Testis (tissue), 3 donors: ENCODE results near the gene SLC16A14. TPM values are rescaled to one million over a fixed set of nuclear protein-coding genes. Genes with fewer than 3 reads are reported as not detected.

Experiments used
- DNase-seq: peaks from one replicate; pipeline ENCODE4 v3.0.0-alpha.2; 2019
- H3K27ac ChIP-seq, 2 donors: fragments of 200-600 bp; sonication (generic); one replicate each; pipeline ENCODE4 v1.5.1; 2019
- H3K27me3 ChIP-seq: fragments of 200-600 bp; sonication (generic); one replicate; pipeline ENCODE4 v1.5.1; 2019
- H3K36me3 ChIP-seq: fragments of 200-600 bp; sonication (generic); one replicate; pipeline ENCODE4 v1.5.1; 2017; ENCODE audit warnings: low read depth; ENCODE audit errors: missing control alignments
- H3K4me1 ChIP-seq: fragments of 200-600 bp; sonication (generic); one replicate; pipeline ENCODE4 v1.5.1; 2019
- H3K4me3 ChIP-seq, 2 donors: fragments of 200-600 bp; sonication (generic); one replicate each; pipeline ENCODE4 v1.5.1; 2017 to 2019
- H3K9me3 ChIP-seq: fragments of 200-600 bp; sonication (generic); one replicate; pipeline ENCODE4 v1.5.1; 2017
- POLR2A ChIP-seq: fragments of 450-650 bp; IDR thresholded peaks from one replicate; pipeline ENCODE4 v1.6.1; 2017; ENCODE audit warnings: antibody characterized with exemption, mild to moderate bottlenecking, moderate library complexity
- WGBS, 2 donors: methylation state at CpG; one replicate each; pipeline ENCODE4 v1.1.5; 2018; 5-methylcytosine and 5-hydroxymethylcytosine counted together
- intact Hi-C: fragments of 100-400 bp; cut with DNase I; formaldehyde crosslinking; loops from one replicate; pipeline ENCODE4 v1.15.1; 2023; ENCODE audit warnings: low total_unique reads
- polyA plus RNA-seq: library from polyadenylated mRNA; stranded (reverse); fragments of 350-450 nt; fragmentation: Illumina TruSeq; extraction: RNeasy Lipid Tissue Mini Kit (QIAGEN cat#74804); gene quantifications from one replicate; pipeline ENCODE4 v1.2.3, GENCODE V29; 2014; ENCODE audit warnings: low read depth, low replicate concordance; ENCODE audit not compliant: insufficient read depth
- total RNA-seq, 2 donors: library from RNA; depleted of rRNA; stranded (reverse); fragments of >200 nt; gene quantifications; one replicate each; pipeline ENCODE4 v1.2.3, GENCODE V29; 2016
- TF ChIP-seq, protein P1 (sequence below), 3 experiments: fragments of 450-650 bp in 2 of 3; fragments of 200-600 bp in 1 of 3; sonication (generic) in 1 of 3; IDR thresholded peaks; one replicate each; pipeline ENCODE4 v1.5.1; 2016 to 2019; ENCODE audit warnings: antibody characterized with exemption in 3 of 3, mild to moderate bottlenecking in 2 of 3, moderate library complexity in 1 of 3

The SLC16A14 gene
- total and polyA plus RNA-seq, 3 donors from 2014 or later, result 1.4 to 2.8 (median 2.0) TPM

DNA sequence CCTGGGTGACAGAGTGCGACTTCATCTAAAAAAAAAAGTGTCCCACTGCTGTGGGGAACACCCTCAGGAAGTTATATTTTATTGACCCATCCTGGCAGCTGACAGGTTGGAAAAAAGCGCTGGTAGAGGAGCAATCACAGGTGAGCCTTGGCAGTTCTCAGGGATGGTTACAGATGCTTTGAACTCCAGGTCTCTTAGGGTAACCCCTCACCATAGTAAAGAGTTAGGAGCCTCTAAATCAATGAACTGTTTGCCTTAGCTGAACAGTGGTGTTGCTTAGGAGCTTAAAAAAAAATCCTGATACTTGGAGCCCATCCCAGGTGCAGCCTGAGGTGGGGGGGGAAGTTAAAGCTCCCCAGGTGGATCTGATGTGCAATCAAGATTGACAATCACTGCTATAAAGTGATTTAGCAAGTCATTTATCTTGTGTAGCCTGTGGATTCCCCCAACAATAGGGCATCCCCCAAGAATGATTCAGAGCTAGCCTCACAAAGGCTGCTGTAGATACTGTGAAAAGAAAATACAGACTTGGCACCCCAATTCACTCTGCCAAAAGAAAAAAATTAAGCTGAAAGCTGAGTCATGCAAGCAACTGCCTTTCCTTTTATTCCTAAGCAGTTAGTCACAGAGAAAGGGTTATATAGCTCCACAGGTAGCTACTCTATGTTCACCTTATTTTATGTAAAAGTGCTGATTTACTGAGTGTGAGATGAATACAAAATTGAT lies 14.8 kb downstream of the SLC16A14 start:
- 94 to 98% methylated on average over 2 of the region's 2 CpGs for WGBS, 2 donors

DNA sequence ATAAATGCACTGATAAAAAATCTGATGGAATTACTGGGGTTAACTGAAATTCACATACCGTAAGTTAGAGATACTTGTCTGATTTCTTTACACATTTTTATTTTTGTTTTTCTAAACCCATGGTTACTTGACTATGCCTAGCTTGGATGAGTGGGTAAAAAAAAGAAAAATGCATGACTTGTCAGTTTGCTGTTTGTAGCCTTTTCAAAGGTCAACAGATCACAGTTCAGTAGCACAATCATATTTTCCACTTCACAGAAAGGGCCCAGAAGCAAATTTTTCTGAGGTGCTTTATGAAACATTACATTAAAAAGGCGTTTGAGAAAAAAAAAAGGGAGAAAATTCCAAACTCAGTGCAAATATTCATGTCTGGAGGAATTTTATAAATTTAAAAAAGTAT lies 16.4 kb downstream of the SLC16A14 start:
- Histone ChIP-seq H3K36me3 (no peaks in the 10 kb centered on the region), H3K4me1 (no peaks in the 10 kb centered on the region), H3K27ac (no peak overlapping the region), H3K27me3 (no peaks in the 10 kb centered on the region), H3K9me3 (no peaks in the 10 kb centered on the region), H3K4me3 (no peak overlapping the region)
- intact Hi-C loops, result no loop called here
- TF ChIP-seq, protein P1, sequence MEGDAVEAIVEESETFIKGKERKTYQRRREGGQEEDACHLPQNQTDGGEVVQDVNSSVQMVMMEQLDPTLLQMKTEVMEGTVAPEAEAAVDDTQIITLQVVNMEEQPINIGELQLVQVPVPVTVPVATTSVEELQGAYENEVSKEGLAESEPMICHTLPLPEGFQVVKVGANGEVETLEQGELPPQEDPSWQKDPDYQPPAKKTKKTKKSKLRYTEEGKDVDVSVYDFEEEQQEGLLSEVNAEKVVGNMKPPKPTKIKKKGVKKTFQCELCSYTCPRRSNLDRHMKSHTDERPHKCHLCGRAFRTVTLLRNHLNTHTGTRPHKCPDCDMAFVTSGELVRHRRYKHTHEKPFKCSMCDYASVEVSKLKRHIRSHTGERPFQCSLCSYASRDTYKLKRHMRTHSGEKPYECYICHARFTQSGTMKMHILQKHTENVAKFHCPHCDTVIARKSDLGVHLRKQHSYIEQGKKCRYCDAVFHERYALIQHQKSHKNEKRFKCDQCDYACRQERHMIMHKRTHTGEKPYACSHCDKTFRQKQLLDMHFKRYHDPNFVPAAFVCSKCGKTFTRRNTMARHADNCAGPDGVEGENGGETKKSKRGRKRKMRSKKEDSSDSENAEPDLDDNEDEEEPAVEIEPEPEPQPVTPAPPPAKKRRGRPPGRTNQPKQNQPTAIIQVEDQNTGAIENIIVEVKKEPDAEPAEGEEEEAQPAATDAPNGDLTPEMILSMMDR (IDR thresholded peaks at IDR 0.05), result no peak
- TF ChIP-seq POLR2A, result no peak
- DNase-seq, result no peak
- 63 to 64% methylated on average over 2 of the region's 2 CpGs for WGBS, 2 donors

More for the DNA sequence above, 14.8 kb downstream of the SLC16A14 start:
- Histone ChIP-seq H3K4me1 (no peaks in the 10 kb centered on the region), H3K4me3 (no peak overlapping the region), H3K27ac (no peak overlapping the region), H3K36me3 (no peaks in the 10 kb centered on the region), H3K27me3 (no peaks in the 10 kb centered on the region), H3K9me3 (no peaks in the 10 kb centered on the region)
- TF ChIP-seq, protein P1 (IDR thresholded peaks at IDR 0.05), result no peak
- no peak for TF ChIP-seq POLR2A
- DNase-seq, result no peak
- intact Hi-C loops, result no loop called here

DNA sequence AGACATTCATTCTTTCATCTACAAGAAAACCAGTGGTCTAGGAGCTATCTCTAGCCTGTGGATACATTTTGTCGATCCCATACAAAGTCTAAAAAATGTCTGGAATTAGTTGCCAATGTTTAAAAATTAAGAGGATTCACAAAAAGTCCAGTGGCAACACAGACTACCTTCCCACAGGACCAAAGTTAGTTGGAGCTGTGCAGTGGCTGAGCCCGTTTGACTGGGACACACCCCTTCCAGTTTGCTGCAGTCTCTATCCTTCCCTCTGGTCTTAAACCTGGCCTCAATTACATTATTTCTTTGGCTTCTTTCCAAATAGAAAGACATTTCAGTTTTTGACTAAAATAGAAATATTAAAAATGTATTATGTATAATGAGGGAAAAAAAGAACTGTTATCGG lies 18.6 kb downstream of the SLC16A14 start:
- Histone ChIP-seq H3K36me3 (no peaks in the 10 kb centered on the region), H3K9me3 (no peaks in the 10 kb centered on the region), H3K27ac (no peak overlapping the region), H3K4me3 (no peak overlapping the region), H3K27me3 (no peaks in the 10 kb centered on the region), H3K4me1 (no peaks in the 10 kb centered on the region)
- 60 to 66% methylated on average over 3 of the region's 3 CpGs for WGBS, 2 donors
- TF ChIP-seq, protein P1 (IDR thresholded peaks at IDR 0.05), result no peak
- no peak for TF ChIP-seq POLR2A
- DNase-seq, result no peak
- intact Hi-C loops, result no loop called here

DNA sequence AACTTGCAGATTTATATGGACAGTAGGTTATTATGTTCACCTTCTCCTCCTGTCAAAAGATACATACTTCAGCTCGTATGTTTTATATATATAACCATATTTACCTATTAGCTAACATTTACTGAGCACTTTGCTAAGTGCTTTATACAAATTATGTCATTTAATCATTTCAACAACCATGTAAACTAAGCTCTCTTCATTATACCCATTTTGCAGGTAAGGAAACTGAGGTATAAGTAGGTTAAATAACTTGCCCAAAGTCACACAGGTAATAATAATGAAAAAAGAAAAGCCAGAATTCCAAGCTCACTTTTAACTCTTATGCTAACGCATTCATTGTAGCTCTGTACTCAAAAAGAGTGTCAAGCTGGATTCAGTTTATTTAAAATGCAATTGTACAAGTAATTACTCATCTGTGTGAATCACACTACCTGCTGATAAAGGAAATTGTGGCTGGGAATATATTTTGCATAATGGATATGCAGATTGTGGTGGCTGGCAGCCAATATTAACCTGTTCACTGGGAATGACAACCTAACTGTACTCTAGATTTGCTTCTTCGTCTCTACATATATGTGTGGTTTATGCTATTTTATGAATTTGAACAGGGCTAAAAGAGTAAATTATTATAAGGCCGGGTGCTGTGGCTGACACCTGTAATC lies 20.6 kb downstream of the SLC16A14 start:
- 90 to 93% methylated on average over 4 of the region's 4 CpGs for WGBS, 2 donors
- DNase-seq, result no peak
- TF ChIP-seq, protein P1 (IDR thresholded peaks at IDR 0.05), result no peak
- TF ChIP-seq POLR2A, result no peak

More for the DNA sequence above, 20.6 kb downstream of the SLC16A14 start:
- no peak overlapping the region for H3K27ac ChIP-seq
- H3K36me3 ChIP-seq, result no peaks in the 10 kb centered on the region
- H3K27me3 ChIP-seq, result no peaks in the 10 kb centered on the region
- intact Hi-C loops, result no loop called here
- no peaks in the 10 kb centered on the region for H3K9me3 ChIP-seq
- H3K4me3 ChIP-seq, result no peak overlapping the region
- no peaks in the 10 kb centered on the region for H3K4me1 ChIP-seq
